ENCODE data around the gene CIC. TPM values are rescaled to one million over a fixed set of nuclear protein-coding genes. Genes with fewer than 3 reads are reported as not detected.

CIC gene
- total RNA-seq, 1 experiment from 2014 or later: 54.0 TPM

- Histone ChIP-seq H2BK5ac (ENCODE audit: insufficient read length, low read length) (no peak overlapping the region), H3K56ac (ENCODE audit: insufficient read length, low read depth, low read length) (no peak overlapping the region), H3K4me2 (ENCODE audit: insufficient read depth, insufficient read length, low read length) (no peak overlapping the region), H3T11ph (ENCODE audit: low read length) (no peak overlapping the region), H3K18ac (ENCODE audit: insufficient read length, low read depth, low read length) (no peak overlapping the region), H2AK5ac (ENCODE audit: insufficient read length, low read length) (no peak overlapping the region), H3K14ac (ENCODE audit: insufficient read depth, low read length) (no peak overlapping the region), H4K91ac (ENCODE audit: insufficient read length, low read depth, low read length) (no peak overlapping the region), H2AFZ (ENCODE audit: low read length) (no peak overlapping the region), H2BK12ac (ENCODE audit: insufficient read length, low read depth, low read length) (no peak overlapping the region), H3K23ac (ENCODE audit: insufficient read length, low read depth, low read length) (no peak overlapping the region), H2BK120ac (ENCODE audit: low read depth, low read length, poor library complexity, severe bottlenecking) (no peak overlapping the region), H3K79me2 (ENCODE audit: insufficient read depth, low read length) (no peaks in the 10 kb centered on the region), H3K9me3 (ENCODE audit: control insufficient read depth, low read depth, low read length) (no peaks in the 10 kb centered on the region), H3K9ac (ENCODE audit: extremely low read depth, insufficient read length, low read length) (no peak overlapping the region), H3K27me3 (ENCODE audit: insufficient read depth, low read length) (no peaks in the 10 kb centered on the region), H4K20me1 (ENCODE audit: control insufficient read depth, insufficient read depth, insufficient read length) (no peaks in the 10 kb centered on the region), H2BK20ac (ENCODE audit: low read depth, low read length, poor library complexity, severe bottlenecking) (no peak overlapping the region), H2BK15ac (ENCODE audit: low read depth, low read length) (no peak overlapping the region), H4K8ac (replicated peaks; ENCODE audit: insufficient read length, low read depth, low read length) (no peak overlapping the region), H3K27ac (ENCODE audit: insufficient read length, low read depth, low read length) (no peak overlapping the region), H3K4me1 (ENCODE audit: insufficient read depth, low read length) (no peaks in the 10 kb centered on the region; the same call in 1 of the 2 replicates), H3K23me2 (ENCODE audit: insufficient read length, low read depth, low read length, poor library complexity, severe bottlenecking) (peaks cover 4% of the 10 kb centered on the region), H4K5ac (ENCODE audit: insufficient read length, low read depth, low read length) (no peak overlapping the region), H3K4ac (ENCODE audit: low read depth, low read length) (no peak overlapping the region), H3K79me1 (ENCODE audit: insufficient read depth, low read depth, low read length, poor library complexity, severe bottlenecking) (no peaks in the 10 kb centered on the region)
- DNase-seq: no peak
- Mint-ChIP-seq H3K9me3 (no peaks in the 10 kb centered on the region; a peak in 1 of 5 replicates), H3K27ac (no peak overlapping the region; a peak in 1 of 7 replicates), H3K27me3 (ENCODE audit: low read depth) (no peaks in the 10 kb centered on the region), H3K4me3 (no peak overlapping the region; a peak in 1 of 5 replicates), H3K4me1 (peaks cover 17 to 23% of the 10 kb centered on the region in 2 experiments), H3K36me3 (ENCODE audit: insufficient read depth in 1 of 3, low read depth in 3 of 3) (peaks cover 4 to 23% (median 16%) of the 10 kb centered on the region in 3 experiments; a peak in 6 of 7 replicates)
- TF ChIP-seq, protein P1, sequence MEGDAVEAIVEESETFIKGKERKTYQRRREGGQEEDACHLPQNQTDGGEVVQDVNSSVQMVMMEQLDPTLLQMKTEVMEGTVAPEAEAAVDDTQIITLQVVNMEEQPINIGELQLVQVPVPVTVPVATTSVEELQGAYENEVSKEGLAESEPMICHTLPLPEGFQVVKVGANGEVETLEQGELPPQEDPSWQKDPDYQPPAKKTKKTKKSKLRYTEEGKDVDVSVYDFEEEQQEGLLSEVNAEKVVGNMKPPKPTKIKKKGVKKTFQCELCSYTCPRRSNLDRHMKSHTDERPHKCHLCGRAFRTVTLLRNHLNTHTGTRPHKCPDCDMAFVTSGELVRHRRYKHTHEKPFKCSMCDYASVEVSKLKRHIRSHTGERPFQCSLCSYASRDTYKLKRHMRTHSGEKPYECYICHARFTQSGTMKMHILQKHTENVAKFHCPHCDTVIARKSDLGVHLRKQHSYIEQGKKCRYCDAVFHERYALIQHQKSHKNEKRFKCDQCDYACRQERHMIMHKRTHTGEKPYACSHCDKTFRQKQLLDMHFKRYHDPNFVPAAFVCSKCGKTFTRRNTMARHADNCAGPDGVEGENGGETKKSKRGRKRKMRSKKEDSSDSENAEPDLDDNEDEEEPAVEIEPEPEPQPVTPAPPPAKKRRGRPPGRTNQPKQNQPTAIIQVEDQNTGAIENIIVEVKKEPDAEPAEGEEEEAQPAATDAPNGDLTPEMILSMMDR (conservative IDR thresholded peaks at IDR 0.05): no peak
- 100% methylated on average over 3 of the region's 43 CpGs for WGBS (ENCODE audit: extremely low coverage, insufficient read length, low lambda C conversion rate)
Measured at GRCh38 chr19:42273407-42274064, 4.5 kb downstream of the CIC start.
